Lower lobe of right lung (tissue), 2 donors: ENCODE results near the gene LGR6. TPM values are rescaled to one million over a fixed set of nuclear protein-coding genes. Genes with fewer than 3 reads are reported as not detected.

Experiments used
- ATAC-seq, 2 donors: fragments of 200-7000 bp; cut with Tn5 transposase; one replicate each; pipeline ENCODE4 v1.9.1; 2020 to 2022; ENCODE audit warnings: mild to moderate bottlenecking in 2 of 2, moderate library complexity in 2 of 2
- DNase-seq: peaks from one replicate; pipeline ENCODE4 v3.0.0-alpha.2; 2020
- H3K27ac ChIP-seq: fragments of 200-600 bp; one replicate; pipeline ENCODE4 v1.8.0; 2022
- H3K27me3 ChIP-seq: fragments of 200-600 bp; one replicate; pipeline ENCODE4 v1.8.0; 2022; ENCODE audit warnings: low read depth
- H3K36me3 ChIP-seq: fragments of 200-600 bp; one replicate; pipeline ENCODE4 v1.8.0; 2022; ENCODE audit warnings: mild to moderate bottlenecking
- H3K4me1 ChIP-seq: fragments of 200-600 bp; one replicate; pipeline ENCODE4 v1.8.0; 2022
- H3K4me3 ChIP-seq: fragments of 200-600 bp; one replicate; pipeline ENCODE4 v1.8.0; 2022; ENCODE audit warnings: mild to moderate bottlenecking
- H3K9me3 ChIP-seq: fragments of 200-600 bp; one replicate; pipeline ENCODE4 v1.8.0; 2022
- CTCF ChIP-seq: fragments of 200-600 bp; IDR thresholded peaks from one replicate; pipeline ENCODE4 v1.8.0; 2022; ENCODE audit warnings: antibody characterized with exemption, mild to moderate bottlenecking
- intact Hi-C: fragments of 100-400 bp; cut with DNase I; formaldehyde crosslinking; loops from one replicate; pipeline ENCODE4 v1.11.0; 2022
- total RNA-seq: library from RNA; stranded (reverse); fragmentation: NEBNext Ultra II Directional; extraction: Animal tissue kit (Norgen Biotek cat#: 25700); gene quantifications from one replicate; pipeline ENCODE4 v1.2.1, GENCODE V29; 2021
- donor health status: DM: no; HTN: yes; CAD: no; lungs with severe emphysema.

Gene LGR6
- total RNA-seq, 1 donor from 2014 or later, result 1.7 TPM

DNA sequence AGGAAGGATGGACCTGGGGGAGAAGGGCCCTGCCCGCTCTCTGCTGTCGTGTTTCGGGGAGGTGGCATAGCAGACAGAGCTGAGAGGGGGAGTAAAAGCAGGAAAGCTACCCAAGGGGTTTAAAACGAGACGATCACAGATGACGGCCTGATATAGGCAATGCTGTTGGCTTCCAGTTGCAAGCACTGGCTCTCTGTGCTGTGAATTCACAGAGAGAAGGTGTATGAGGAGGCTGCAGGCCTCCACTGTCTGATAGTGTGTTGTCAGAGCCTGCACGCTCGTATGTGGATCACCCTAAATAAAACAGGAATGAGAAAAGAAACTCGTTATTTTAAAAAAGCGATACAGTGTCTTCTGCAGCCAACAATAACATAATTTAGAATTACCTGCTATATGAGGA is 57.4 kb downstream of the LGR6 start:
- no peaks in the 10 kb centered on the region for H3K36me3 ChIP-seq
- no peak for ATAC-seq
- H3K9me3 ChIP-seq, result no peaks in the 10 kb centered on the region
- no peak for DNase-seq
- no peak for TF ChIP-seq CTCF
- intact Hi-C loops, result no loop called here
- no peaks in the 10 kb centered on the region for H3K4me1 ChIP-seq
- no peak overlapping the region for H3K27ac ChIP-seq
- H3K27me3 ChIP-seq, result no peaks in the 10 kb centered on the region
- no peak overlapping the region for H3K4me3 ChIP-seq

GRCh38 chr1:202251424-202252256 is 58.0 kb downstream of the LGR6 start:
- no peak overlapping the region for H3K27ac ChIP-seq
- no peak for ATAC-seq
- intact Hi-C loops, result no loop called here

GRCh38 chr1:202252271-202252670 is 58.7 kb downstream of the LGR6 start:
- intact Hi-C loops, result no loop called here
- DNase-seq, result no peak
- no peak for TF ChIP-seq CTCF
- Histone ChIP-seq H3K4me1 (no peaks in the 10 kb centered on the region), H3K4me3 (no peak overlapping the region), H3K9me3 (no peaks in the 10 kb centered on the region), H3K36me3 (no peaks in the 10 kb centered on the region), H3K27me3 (no peaks in the 10 kb centered on the region), H3K27ac (no peak overlapping the region)
- no peak for ATAC-seq

More at GRCh38 chr1:202251424-202252256, 58.0 kb downstream of the LGR6 start:
- Histone ChIP-seq H3K36me3 (no peaks in the 10 kb centered on the region), H3K4me3 (no peak overlapping the region), H3K27me3 (no peaks in the 10 kb centered on the region), H3K4me1 (no peaks in the 10 kb centered on the region), H3K9me3 (no peaks in the 10 kb centered on the region)
- TF ChIP-seq CTCF, result no peak
- no peak for DNase-seq

DNA sequence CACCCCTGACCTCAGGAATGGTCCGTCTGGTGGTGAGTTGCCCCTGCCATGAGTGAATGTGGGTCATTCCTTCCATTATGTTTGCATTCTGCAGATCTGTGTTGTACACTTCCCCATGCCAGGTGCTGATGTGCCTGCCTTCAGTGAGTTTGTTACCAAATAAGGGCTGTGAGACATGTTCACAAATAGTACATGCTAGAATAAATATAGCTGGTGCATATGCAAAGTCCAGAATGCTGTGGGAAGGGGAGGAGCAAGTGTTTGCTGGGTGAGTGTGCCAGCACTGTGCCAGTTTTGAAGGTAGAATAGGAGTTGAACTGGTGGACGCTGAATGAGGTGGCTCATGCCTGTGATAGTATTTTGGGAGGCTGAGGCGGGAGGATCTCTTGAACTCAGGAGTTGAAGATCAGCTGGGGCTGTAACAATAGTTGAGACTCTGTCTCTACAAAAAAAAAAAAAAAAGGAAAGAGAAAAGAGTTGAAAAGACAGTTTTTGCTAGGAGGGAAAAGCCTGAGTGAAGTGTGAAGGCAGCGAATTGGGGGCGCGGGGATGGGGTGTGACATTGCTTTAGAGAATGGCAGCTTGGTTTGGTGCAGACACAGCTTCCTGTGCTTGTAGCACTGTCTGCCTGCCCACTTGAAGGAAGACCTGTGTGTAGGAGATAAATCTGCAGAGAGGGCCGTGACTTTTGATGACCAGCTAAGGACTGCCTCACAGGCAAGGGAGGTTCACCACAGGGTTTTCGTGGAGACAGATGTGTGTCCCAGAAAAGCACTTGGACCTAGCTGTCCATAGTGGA is 61.1 kb downstream of the LGR6 start:
- Histone ChIP-seq H3K4me3 (no peak overlapping the region), H3K9me3 (no peaks in the 10 kb centered on the region), H3K27ac (no peak overlapping the region), H3K36me3 (no peaks in the 10 kb centered on the region), H3K4me1 (no peaks in the 10 kb centered on the region), H3K27me3 (peaks cover 3% of the 10 kb centered on the region)
- no peak for TF ChIP-seq CTCF
- intact Hi-C loops, result no loop called here
- DNase-seq (no peak), ATAC-seq (no peak)

DNA sequence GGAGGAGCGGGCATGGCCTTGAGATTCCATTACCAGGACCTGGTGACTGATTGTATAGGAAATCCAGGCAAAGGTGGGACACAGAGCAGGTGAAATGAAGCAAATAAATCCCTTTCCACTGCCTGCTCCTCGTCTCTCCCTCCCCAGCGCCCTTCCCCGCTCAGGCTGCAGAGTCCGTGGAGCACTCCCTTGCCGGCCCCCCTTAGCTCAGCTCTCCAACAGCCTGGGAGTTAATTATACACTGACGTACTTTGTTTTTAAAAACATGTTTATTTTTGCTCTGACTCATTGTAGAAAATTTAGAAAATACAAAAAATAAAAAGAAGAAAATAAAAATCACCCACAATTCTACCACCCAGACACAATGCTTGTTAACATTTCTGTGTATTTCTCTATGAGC is 61.7 kb downstream of the LGR6 start:
- Histone ChIP-seq H3K36me3 (no peaks in the 10 kb centered on the region), H3K9me3 (no peaks in the 10 kb centered on the region), H3K4me3 (no peak overlapping the region), H3K27ac (no peak overlapping the region), H3K27me3 (peaks cover 10% of the 10 kb centered on the region), H3K4me1 (no peaks in the 10 kb centered on the region)
- ATAC-seq (no peak), DNase-seq (no peak)
- no peak for TF ChIP-seq CTCF
- intact Hi-C loops, result no loop called here
